ENCODE measurements around the gene CTTNBP2.

DNA sequence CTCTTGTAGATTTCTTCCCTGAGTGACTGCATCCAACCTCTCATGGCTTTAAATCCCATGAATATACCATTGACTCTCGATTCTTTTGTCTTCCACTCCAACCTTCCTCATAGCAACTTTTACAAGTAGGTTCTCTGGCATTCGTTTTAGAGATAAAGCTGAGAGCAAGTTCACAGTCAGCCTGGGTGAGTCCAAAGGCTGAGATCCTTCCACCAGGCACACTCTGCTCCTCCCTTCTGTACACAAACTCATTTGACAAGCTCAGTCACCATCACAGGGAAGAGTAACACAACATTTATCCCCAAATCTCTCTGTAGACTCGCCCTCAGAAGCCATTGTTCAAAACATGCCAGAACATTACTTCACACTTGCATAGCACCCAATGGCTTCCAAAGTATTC lies 10.9 kb downstream of the CTTNBP2 start:
- TF ChIP-seq, protein P1, sequence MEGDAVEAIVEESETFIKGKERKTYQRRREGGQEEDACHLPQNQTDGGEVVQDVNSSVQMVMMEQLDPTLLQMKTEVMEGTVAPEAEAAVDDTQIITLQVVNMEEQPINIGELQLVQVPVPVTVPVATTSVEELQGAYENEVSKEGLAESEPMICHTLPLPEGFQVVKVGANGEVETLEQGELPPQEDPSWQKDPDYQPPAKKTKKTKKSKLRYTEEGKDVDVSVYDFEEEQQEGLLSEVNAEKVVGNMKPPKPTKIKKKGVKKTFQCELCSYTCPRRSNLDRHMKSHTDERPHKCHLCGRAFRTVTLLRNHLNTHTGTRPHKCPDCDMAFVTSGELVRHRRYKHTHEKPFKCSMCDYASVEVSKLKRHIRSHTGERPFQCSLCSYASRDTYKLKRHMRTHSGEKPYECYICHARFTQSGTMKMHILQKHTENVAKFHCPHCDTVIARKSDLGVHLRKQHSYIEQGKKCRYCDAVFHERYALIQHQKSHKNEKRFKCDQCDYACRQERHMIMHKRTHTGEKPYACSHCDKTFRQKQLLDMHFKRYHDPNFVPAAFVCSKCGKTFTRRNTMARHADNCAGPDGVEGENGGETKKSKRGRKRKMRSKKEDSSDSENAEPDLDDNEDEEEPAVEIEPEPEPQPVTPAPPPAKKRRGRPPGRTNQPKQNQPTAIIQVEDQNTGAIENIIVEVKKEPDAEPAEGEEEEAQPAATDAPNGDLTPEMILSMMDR (IDR thresholded peaks at IDR 0.05; ENCODE audit: low read depth, low read length): no peak
- TF ChIP-seq EZH2phosphoT487 (IDR thresholded peaks at IDR 0.05; ENCODE audit: low read depth): no peak
